Spinal cord (tissue), 10 donors: Measurements from ENCODE around the gene PLD3. TPM values are rescaled to one million over a fixed set of nuclear protein-coding genes. Genes with fewer than 3 reads are reported as not detected.

ENCODE experiments used
- DNase-seq, 6 donors: peaks; one replicate each; pipeline versions ENCODE4 v3.0.0 to v3.0.0-alpha.2; 2013 to 2015; ENCODE audit warnings: low spot score in 6 of 6, low read depth in 4 of 6
- H3K27ac ChIP-seq: one replicate; pipeline ENCODE4 v1.5.1; 2013; ENCODE audit warnings: low read depth, low read length, control low read depth
- H3K27me3 ChIP-seq: one replicate; pipeline ENCODE4 v1.6.1; 2013; ENCODE audit warnings: low read length; ENCODE audit not compliant: control insufficient read depth, insufficient read depth
- H3K36me3 ChIP-seq: one replicate; pipeline ENCODE4 v1.6.1; 2013; ENCODE audit warnings: low read length; ENCODE audit not compliant: control insufficient read depth, insufficient read depth
- H3K4me1 ChIP-seq: one replicate; pipeline ENCODE4 v1.6.1; 2013; ENCODE audit warnings: low read length; ENCODE audit not compliant: control insufficient read depth, insufficient read depth
- H3K4me3 ChIP-seq: one replicate; pipeline ENCODE4 v1.5.1; 2013; ENCODE audit warnings: low read depth, low read length, control low read depth
- H3K9me3 ChIP-seq: one replicate; pipeline ENCODE4 v1.6.1; 2013; ENCODE audit warnings: low read length; ENCODE audit not compliant: control insufficient read depth, insufficient read depth
- WGBS: methylation state at CpG from one replicate; pipeline ENCODE4 v1.1.5; 2013; ENCODE audit warnings: missing lambda C conversion rate; ENCODE audit not compliant: insufficient coverage; 5-methylcytosine and 5-hydroxymethylcytosine counted together
- polyA plus RNA-seq, 2 donors: library from polyadenylated mRNA; unstranded; fragments of 120-200 nt; gene quantifications; one replicate each; pipeline ENCODE4 v1.2.1, GENCODE V29; 2013; ENCODE audit not compliant: insufficient read length in 2 of 2
- small RNA-seq: library from RNA; depleted of rRNA; stranded (forward); fragments of <200 nt; gene quantifications from one replicate; pipeline ENCODE3, GENCODE V24; 2014; ENCODE audit warnings: low replicate concordance
- total RNA-seq, 2 donors: library from RNA; depleted of rRNA in 1 of 2; stranded (reverse); fragments of 120-200 nt in 1 of 2; fragments of >200 nt in 1 of 2; gene quantifications; one replicate each; pipeline versions ENCODE4 v1.2.3 to v1.2.4, GENCODE V29; 2013 to 2014
- donor health status: healthy.

Gene PLD3
- total and polyA plus RNA-seq, 4 donors = 257 to 522 (median 422) TPM

DNA sequence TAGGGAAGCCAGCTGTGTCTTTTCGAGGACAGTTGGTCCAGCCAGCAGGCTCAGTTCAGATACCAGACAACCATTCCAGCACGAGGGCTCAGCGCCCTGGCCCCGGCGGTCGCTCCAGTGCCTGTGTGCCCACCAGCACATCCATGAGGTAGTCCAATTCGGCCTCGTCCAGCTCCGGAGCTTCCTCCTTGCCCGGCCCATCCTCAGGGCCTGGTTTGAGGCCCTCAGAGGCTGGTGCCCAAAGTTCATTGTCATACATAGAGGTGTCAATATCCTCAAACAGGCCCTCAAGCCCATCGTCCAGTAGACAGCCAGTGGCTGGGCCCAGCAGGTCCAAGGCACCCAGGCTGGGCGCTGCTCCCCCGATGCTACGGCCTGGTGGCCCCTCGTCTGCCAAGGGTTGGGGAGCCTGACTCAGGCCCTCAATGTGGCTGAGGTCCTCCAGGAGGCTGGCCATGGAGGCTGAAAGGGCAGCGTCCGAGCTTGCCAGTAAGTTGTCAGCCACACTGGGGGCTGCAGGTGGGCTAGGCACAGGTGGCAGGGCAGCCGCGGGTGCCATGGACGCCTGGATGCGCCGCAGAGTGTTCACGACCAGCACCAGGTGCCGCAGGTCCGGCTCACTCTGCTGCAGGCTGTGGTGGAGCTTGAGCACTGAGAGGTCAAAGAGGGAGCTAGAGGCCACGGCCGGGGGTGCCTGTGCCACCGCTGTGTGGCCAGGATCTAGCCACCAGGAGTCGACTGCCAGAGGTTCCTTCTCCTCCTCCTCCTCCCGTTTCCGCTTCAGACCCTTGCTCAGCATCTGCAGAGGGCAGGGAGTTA, 74.5 kb downstream of the PLD3 start:
- Histone ChIP-seq H3K4me3 (no peak overlapping the region), H3K36me3 (peaks cover 10% of the 10 kb centered on the region), H3K4me1 (peaks cover 28% of the 10 kb centered on the region), H3K27ac (no peak overlapping the region), H3K9me3 (no peaks in the 10 kb centered on the region), H3K27me3 (no peaks in the 10 kb centered on the region)
- DNase-seq = no peak
- 92% methylated on average over 28 of the region's 31 CpGs for WGBS

DNA sequence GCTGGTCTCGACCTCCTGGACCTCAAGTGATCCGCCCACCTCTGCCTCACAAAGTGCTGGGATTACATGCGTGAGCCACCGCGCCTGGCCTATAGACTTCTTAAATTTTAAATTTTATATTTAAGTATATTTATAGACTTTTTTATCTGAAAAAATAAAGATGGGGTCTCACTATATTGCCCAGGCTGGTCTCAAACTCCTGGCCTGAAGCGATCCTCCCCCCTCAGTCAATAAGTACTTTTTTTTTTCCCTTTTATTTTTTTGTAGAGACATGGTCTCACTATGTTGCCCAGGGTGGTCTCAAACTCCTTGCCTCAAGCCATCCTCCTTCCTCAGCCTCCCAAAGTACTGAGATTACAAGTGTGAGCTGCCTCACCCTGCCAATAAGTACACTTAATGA, 75.4 kb downstream of the PLD3 start:
- peaks cover 10% of the 10 kb centered on the region for H3K36me3 ChIP-seq
- no peaks in the 10 kb centered on the region for H3K9me3 ChIP-seq
- peaks cover 28% of the 10 kb centered on the region for H3K4me1 ChIP-seq
- no peaks in the 10 kb centered on the region for H3K27me3 ChIP-seq
- DNase-seq = no peak
- no CpG with 5 or more reads among the region's 6 CpGs for WGBS
- no peak overlapping the region for H3K4me3 ChIP-seq
- peak overlapping the region; percentile 97 for H3K27ac ChIP-seq

DNA sequence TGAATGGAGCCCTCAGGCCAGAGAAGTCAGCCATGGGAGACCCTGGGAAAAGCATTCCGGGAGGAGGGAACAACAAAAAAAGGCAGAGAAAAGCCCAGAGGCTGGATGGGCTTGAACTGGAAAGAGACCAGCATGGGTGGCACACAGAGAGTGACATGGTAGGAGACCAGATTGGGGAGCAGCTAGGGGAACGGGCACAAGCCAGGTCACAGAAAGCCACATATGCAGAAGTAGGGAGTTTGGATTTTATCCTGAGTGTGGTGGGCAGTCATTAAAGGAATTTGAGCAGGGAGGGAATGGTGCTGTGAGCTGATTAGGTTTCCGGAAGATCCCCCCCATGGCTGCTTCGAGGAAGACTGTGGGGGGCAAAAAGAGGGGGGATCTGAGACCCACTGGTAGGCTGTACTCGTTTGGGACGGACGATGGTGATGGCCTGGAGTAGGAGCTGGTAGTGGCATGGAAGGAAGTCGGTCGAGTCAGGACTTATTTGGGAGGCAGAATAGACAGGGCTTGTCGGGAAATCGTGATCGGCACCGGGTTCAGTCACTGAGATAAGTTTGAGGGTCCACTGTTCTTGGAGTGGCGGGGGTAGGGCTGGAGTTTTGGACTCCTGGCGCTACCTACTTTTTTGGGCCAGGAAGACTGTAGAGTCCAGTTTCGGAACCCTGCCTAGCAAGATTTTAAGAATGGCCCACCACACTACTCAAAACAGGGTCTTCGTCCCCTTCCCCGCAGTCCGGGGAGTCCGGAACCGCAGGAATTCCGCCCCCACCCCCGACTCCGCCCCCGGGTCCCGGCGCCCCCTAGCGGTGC, 76.3 kb downstream of the PLD3 start:
- DNase-seq = peak in 1 of 6 donors; percentile 39
- H3K36me3 ChIP-seq = peaks cover 10% of the 10 kb centered on the region
- no peaks in the 10 kb centered on the region for H3K27me3 ChIP-seq
- H3K27ac ChIP-seq = peak overlapping the region; percentile 97
- 8% methylated on average over 16 of the region's 28 CpGs for WGBS
- no peaks in the 10 kb centered on the region for H3K9me3 ChIP-seq
- peak overlapping the region; percentile 83 for H3K4me3 ChIP-seq
- peaks cover 28% of the 10 kb centered on the region for H3K4me1 ChIP-seq

- Histone ChIP-seq H3K36me3 (peaks cover 10% of the 10 kb centered on the region), H3K27me3 (no peaks in the 10 kb centered on the region), H3K4me3 (peak within 1 kb of the TSS; percentile 83), H3K27ac (peak within 1 kb of the TSS; percentile 97), H3K9me3 (no peaks in the 10 kb centered on the region), H3K4me1 (peaks cover 25% of the 10 kb centered on the region)
- DNase-seq = peak; percentile 97 to 100 (median 99)
- WGBS = under 1% methylated on average over 62 of the region's 75 CpGs
Measured at GRCh38 chr19:40425450-40426287, 77.2 kb downstream of the PLD3 start, which contains the start of gene SERTAD1. Gene SERTAD1, minus strand, starts transcription at chr19:40425992. Its CDS starts 2,446 bp downstream, at chr19:40423546.

Small RNA genes lying within 50 kb of the gene (small RNA-seq; reads per million reads assigned to genes)
- not detected for gene MIR6796
- gene RF00019 = not detected
- gene RNU6-945P = not detected

Other genes starting within 250 kb of the PLD3 start
- gene MAP3K10, start 157.3 kb upstream of the PLD3 start, total RNA-seq = 10 to 100 TPM; 11.1 to 18.4 TPM
- 10 to 100 TPM; 82.9 to 99.7 TPM for gene MAP3K10, start 157.3 kb upstream of the PLD3 start, polyA plus RNA-seq
- gene TTC9B, start 130.3 kb upstream of the PLD3 start, total RNA-seq = 10 to 100 TPM; 19.9 to 34.2 TPM
- 100 to 1,000 TPM; 134 to 139 TPM for gene TTC9B, start 130.3 kb upstream of the PLD3 start, polyA plus RNA-seq
- gene CCNP, start 122.0 kb upstream of the PLD3 start, total RNA-seq = 1 to 10 TPM in 1 of 2 donors, under 1 TPM in 1; 0.69 to 1.3 TPM
- 1 to 10 TPM; 2.8 to 4.5 TPM for gene CCNP, start 122.0 kb upstream of the PLD3 start, polyA plus RNA-seq
- gene AKT2, start 63.4 kb upstream of the PLD3 start, total RNA-seq = 100 to 1,000 TPM in 1 of 2 donors, 10 to 100 TPM in 1; 62.8 to 126 TPM
- 100 to 1,000 TPM; 154 to 210 TPM for gene AKT2, start 63.4 kb upstream of the PLD3 start, polyA plus RNA-seq
- gene C19orf47, start 298 bp upstream of the PLD3 start, total RNA-seq = 1 to 10 TPM; 6.9 to 8.7 TPM
- gene C19orf47, start 298 bp upstream of the PLD3 start, polyA plus RNA-seq = 10 to 100 TPM; 22.8 to 24.4 TPM
- under 1 TPM; 0.10 to 0.11 TPM for gene HIPK4, start 41.5 kb downstream of the PLD3 start, total RNA-seq
- gene HIPK4, start 41.5 kb downstream of the PLD3 start, polyA plus RNA-seq = 1 to 10 TPM in 1 of 2 donors, under 1 TPM in 1; 0.70 to 1.6 TPM
- gene PRX, start 64.7 kb downstream of the PLD3 start, total RNA-seq = 10 to 100 TPM; 28.7 to 51.7 TPM
- gene PRX, start 64.7 kb downstream of the PLD3 start, polyA plus RNA-seq = 1 to 10 TPM; 6.1 to 9.7 TPM
- 10 to 100 TPM in 1 of 2 donors, 1 to 10 TPM in 1; 8.1 to 11.4 TPM for gene SERTAD1, start 77.3 kb downstream of the PLD3 start, total RNA-seq
- 1 to 10 TPM; 4.9 to 5.5 TPM for gene SERTAD1, start 77.3 kb downstream of the PLD3 start, polyA plus RNA-seq
- 10 to 100 TPM; 15.9 to 35.4 TPM for gene SERTAD3, start 95.6 kb downstream of the PLD3 start, total RNA-seq
- 10 to 100 TPM; 13.3 to 14.5 TPM for gene SERTAD3, start 95.6 kb downstream of the PLD3 start, polyA plus RNA-seq
- 100 to 1,000 TPM in 1 of 2 donors, 10 to 100 TPM in 1; 70.9 to 102 TPM for gene BLVRB, start 117.0 kb downstream of the PLD3 start, total RNA-seq
- 10 to 100 TPM; 23.0 to 27.3 TPM for gene BLVRB, start 117.0 kb downstream of the PLD3 start, polyA plus RNA-seq
- gene SPTBN4, start 118.3 kb downstream of the PLD3 start, total RNA-seq = 10 to 100 TPM; 13.9 to 24.2 TPM
- 10 to 100 TPM; 31.9 to 43.8 TPM for gene SPTBN4, start 118.3 kb downstream of the PLD3 start, polyA plus RNA-seq
- 10 to 100 TPM in 1 of 2 donors, 1 to 10 TPM in 1; 9.6 to 11.8 TPM for gene SHKBP1, start 228.2 kb downstream of the PLD3 start, total RNA-seq
- 10 to 100 TPM; 36.9 to 43.1 TPM for gene SHKBP1, start 228.2 kb downstream of the PLD3 start, polyA plus RNA-seq